Limb (tissue), 2 donors: ENCODE data around the gene MAGI1.
"Not testable (repeated sequence)": the region's sequence is repeated elsewhere in the genome, so short reads cannot be mapped to it uniquely, and the experiment has no call there.

ENCODE experiments used
- DNase-seq, 2 donors: peaks; one replicate each; pipeline ENCODE4 v3.0.0-alpha.2; 2016; ENCODE audit errors: extremely low spot score in 2 of 2

MAGI1 gene

GRCh38 chr3:65572175-65572777, 466.4 kb downstream of the MAGI1 start:
- no peak for DNase-seq

GRCh38 chr3:65569845-65570405, 468.8 kb downstream of the MAGI1 start:
- no peak for DNase-seq

GRCh38 chr3:65569129-65569528, 469.6 kb downstream of the MAGI1 start:
- DNase-seq: no peak

- DNase-seq: no peak
These were observed 470.2 kb downstream of the MAGI1 start for GRCh38 chr3:65568497-65568896.

- not testable (repeated sequence) for DNase-seq
These were observed 473.0 kb downstream of the MAGI1 start for GRCh38 chr3:65565744-65566143.

GRCh38 chr3:65564483-65564882, 474.2 kb downstream of the MAGI1 start:
- no peak for DNase-seq

- no peak for DNase-seq
These were observed 474.9 kb downstream of the MAGI1 start for GRCh38 chr3:65563861-65564260.

- no peak for DNase-seq
These were observed 476.3 kb downstream of the MAGI1 start for GRCh38 chr3:65562447-65562846.

GRCh38 chr3:65561617-65562016, 477.1 kb downstream of the MAGI1 start:
- DNase-seq: no peak

GRCh38 chr3:65560901-65561300, 477.8 kb downstream of the MAGI1 start:
- no peak for DNase-seq

GRCh38 chr3:65560133-65560532, 478.6 kb downstream of the MAGI1 start:
- DNase-seq: no peak

- DNase-seq: no peak
These were observed 479.1 kb downstream of the MAGI1 start for GRCh38 chr3:65559643-65560042.

GRCh38 chr3:65558826-65559225, 479.9 kb downstream of the MAGI1 start:
- no peak for DNase-seq

- no peak for DNase-seq
These were observed 480.7 kb downstream of the MAGI1 start for GRCh38 chr3:65557899-65558564.

- DNase-seq: no peak
These were observed 481.7 kb downstream of the MAGI1 start for GRCh38 chr3:65556934-65557577.

- no peak for DNase-seq
These were observed 486.3 kb downstream of the MAGI1 start for GRCh38 chr3:65552434-65552833.

- DNase-seq: no peak
These were observed 486.8 kb downstream of the MAGI1 start for GRCh38 chr3:65551945-65552344.

GRCh38 chr3:65550137-65550536, 488.6 kb downstream of the MAGI1 start:
- DNase-seq: no peak

- DNase-seq: no peak
These were observed 489.1 kb downstream of the MAGI1 start for GRCh38 chr3:65549626-65549959.

GRCh38 chr3:65548848-65549625, 489.7 kb downstream of the MAGI1 start:
- peak; percentile 43 to 78 for DNase-seq

GRCh38 chr3:65545429-65545828, 493.3 kb downstream of the MAGI1 start:
- no peak for DNase-seq

GRCh38 chr3:65543391-65543790, 495.3 kb downstream of the MAGI1 start:
- DNase-seq: not testable (repeated sequence)
